NB4 (cell line): ENCODE data around the gene SERINC3.

Experiments
- CTCF ChIP-seq: IDR thresholded peaks from one replicate; pipeline ENCODE4 v1.5.1; 2012; ENCODE audit warnings: low read depth, low read length
- MYC ChIP-seq: IDR thresholded peaks from 2 replicates; pipeline ENCODE4 v1.6.1; 2011; ENCODE audit warnings: low read depth, low read length
- POLR2A ChIP-seq: IDR thresholded peaks from 2 replicates; pipeline ENCODE4 v1.6.1; 2011; ENCODE audit warnings: mild to moderate bottlenecking; ENCODE audit not compliant: insufficient read length; ENCODE audit errors: extremely low read depth
- TF ChIP-seq, protein P1 (sequence below): IDR thresholded peaks from 2 replicates; pipeline ENCODE4 v1.6.1; 2011; ENCODE audit warnings: low read depth, low read length

DNA sequence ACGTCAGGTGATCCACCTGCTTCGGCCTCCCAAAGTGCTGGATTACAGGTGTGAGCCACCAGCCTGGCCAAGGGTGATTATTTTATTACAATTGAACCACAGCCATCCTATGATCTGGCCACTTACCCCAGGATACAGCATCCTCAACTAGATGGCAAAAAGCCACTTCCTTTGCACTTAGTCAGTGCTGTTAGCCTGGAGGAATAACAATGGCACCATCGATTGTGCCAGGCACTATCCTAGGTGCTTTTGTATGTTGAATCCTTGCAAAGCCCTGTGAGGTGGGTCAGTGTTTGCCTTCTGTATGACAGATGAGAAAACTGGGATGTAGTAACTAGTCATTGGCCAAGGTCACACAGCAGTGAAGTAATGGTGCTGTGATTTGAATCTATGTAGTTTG lies 57.4 kb downstream of the SERINC3 start:
- TF ChIP-seq CTCF (no peak), POLR2A (no peak), MYC (no peak)
- TF ChIP-seq, protein P1, sequence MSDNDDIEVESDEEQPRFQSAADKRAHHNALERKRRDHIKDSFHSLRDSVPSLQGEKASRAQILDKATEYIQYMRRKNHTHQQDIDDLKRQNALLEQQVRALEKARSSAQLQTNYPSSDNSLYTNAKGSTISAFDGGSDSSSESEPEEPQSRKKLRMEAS = no peak
